ENCODE results near the gene TSPYL1.

Gene TSPYL1

DNA sequence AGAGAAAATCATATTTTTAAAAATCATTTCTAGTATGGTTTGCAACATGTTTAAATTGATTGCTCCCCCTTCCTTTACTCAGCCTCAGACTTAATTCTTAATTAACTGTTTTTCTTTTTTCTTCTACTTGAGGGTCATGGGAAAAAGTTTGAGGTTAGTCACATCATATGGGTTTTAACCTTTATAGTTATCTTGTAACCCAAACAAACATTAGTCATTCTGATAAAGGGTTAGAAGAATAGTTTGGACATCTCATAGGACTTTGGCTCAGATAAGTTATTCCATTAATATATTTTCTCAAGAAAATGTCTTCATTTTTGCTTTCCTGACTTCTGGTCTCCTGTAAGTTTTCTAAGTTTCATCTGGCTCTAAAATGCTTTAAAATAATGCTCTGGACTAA is 34.5 kb upstream of the TSPYL1 start:
- no peak overlapping the region for H3K4me3 ChIP-seq (ENCODE audit: low read depth in 1 of 2, low read length in 2 of 2)
- no peaks in the 10 kb centered on the region for H3K27me3 ChIP-seq (ENCODE audit: control insufficient read depth in 1 of 2, insufficient read depth in 2 of 2, low read length in 2 of 2)
- no peak overlapping the region for H3K9ac ChIP-seq (ENCODE audit: low read length)
- no peaks in the 10 kb centered on the region for H3K36me3 ChIP-seq (ENCODE audit: insufficient read depth, low read length)
- H3K4me1 ChIP-seq (ENCODE audit: insufficient read depth, low read length) = no peaks in the 10 kb centered on the region
- no peaks in the 10 kb centered on the region for H3K9me3 ChIP-seq (ENCODE audit: low read length)
- H3K27ac ChIP-seq (ENCODE audit: low read depth, low read length) = no peak overlapping the region

DNA sequence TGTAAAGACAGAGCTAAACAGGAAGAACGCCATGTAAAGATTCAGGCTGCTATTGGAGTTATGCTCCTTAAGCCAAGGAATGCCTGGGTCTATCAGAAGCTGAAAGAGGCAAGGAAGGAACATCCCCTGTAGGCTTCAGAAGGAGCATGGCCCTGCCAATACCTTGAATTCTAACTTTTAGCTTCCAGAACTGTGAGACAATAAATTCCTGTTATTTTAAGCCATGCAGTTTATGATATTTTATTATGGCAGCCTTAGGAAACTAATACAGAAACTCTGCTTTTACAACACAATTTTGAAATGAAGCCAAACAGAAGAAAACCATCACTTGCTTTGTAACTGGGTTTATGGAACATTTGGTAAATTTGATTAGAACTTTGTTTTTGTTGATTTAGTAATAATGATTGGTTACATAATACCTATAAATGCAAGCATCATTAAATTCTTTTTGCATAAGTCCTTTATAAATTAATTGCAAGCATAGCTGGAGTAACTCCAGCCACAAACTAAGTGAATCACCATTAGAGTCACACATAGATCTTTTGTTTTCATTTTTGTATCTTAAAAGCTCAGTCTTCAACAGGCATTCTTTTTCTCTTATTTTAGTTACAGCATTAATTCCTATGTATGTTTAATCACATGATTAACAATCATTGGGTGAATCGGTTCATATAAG is 33.5 kb upstream of the TSPYL1 start:
- Histone ChIP-seq H3K27ac (ENCODE audit: low read depth, low read length) (no peak overlapping the region), H3K4me1 (ENCODE audit: insufficient read depth, low read length) (no peaks in the 10 kb centered on the region), H3K4me3 (ENCODE audit: low read depth in 1 of 2, low read length in 2 of 2) (no peak overlapping the region), H3K9ac (ENCODE audit: low read length) (no peak overlapping the region), H3K9me3 (ENCODE audit: low read length) (no peaks in the 10 kb centered on the region), H3K36me3 (ENCODE audit: insufficient read depth, low read length) (no peaks in the 10 kb centered on the region), H3K27me3 (ENCODE audit: control insufficient read depth in 1 of 2, insufficient read depth in 2 of 2, low read length in 2 of 2) (no peaks in the 10 kb centered on the region)

DNA sequence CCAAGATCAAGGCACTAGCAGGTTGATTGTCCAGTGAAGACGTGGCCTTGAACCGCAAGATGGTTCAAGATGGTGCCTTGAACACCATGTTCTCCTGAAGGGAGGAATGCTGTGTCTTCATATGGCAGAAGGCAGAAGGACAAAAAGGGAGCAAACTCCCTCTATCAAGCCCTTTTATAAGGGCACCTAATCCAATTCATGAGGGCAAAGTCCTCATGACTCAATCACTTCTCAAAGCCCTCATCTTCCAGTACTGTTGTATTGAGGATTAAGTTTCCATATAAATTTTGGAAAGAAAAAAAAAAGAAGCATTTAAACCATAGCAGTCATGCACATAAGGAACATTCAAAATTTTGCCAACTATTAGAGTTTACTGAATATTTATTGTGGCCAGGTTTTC is 29.9 kb upstream of the TSPYL1 start:
- no peak overlapping the region for H3K9ac ChIP-seq (ENCODE audit: low read length)
- no peaks in the 10 kb centered on the region for H3K27me3 ChIP-seq (ENCODE audit: control insufficient read depth in 1 of 2, insufficient read depth in 2 of 2, low read length in 2 of 2)
- H3K4me3 ChIP-seq (ENCODE audit: low read depth in 1 of 2, low read length in 2 of 2) = no peak overlapping the region
- no peak overlapping the region for H3K27ac ChIP-seq (ENCODE audit: low read depth, low read length)
- no peaks in the 10 kb centered on the region for H3K9me3 ChIP-seq (ENCODE audit: low read length)
- no peaks in the 10 kb centered on the region for H3K4me1 ChIP-seq (ENCODE audit: insufficient read depth, low read length)
- no peaks in the 10 kb centered on the region for H3K36me3 ChIP-seq (ENCODE audit: insufficient read depth, low read length)

DNA sequence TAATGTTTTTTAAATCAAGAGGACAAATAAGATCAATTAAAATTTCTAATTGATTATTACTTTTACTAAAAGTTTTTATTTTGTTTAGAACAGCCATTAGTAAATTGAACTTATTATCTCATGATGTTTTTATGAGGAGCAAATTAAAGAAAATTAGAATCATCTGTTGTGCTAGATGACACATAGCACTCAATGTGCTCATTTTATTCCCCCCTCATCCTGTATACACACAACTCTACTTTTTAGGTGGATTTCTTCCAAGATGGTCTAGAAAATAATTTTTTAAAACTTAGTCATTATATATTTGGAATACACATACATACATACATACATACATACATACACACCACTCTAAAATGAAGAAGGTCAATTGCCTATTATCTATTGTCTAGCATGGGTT is 29.3 kb upstream of the TSPYL1 start:
- H3K27ac ChIP-seq (ENCODE audit: low read depth, low read length) = no peak overlapping the region
- no peak overlapping the region for H3K9ac ChIP-seq (ENCODE audit: low read length)
- no peak overlapping the region for H3K4me3 ChIP-seq (ENCODE audit: low read depth in 1 of 2, low read length in 2 of 2)
- no peaks in the 10 kb centered on the region for H3K4me1 ChIP-seq (ENCODE audit: insufficient read depth, low read length)
- no peaks in the 10 kb centered on the region for H3K36me3 ChIP-seq (ENCODE audit: insufficient read depth, low read length)
- H3K27me3 ChIP-seq (ENCODE audit: control insufficient read depth in 1 of 2, insufficient read depth in 2 of 2, low read length in 2 of 2) = no peaks in the 10 kb centered on the region
- H3K9me3 ChIP-seq (ENCODE audit: low read length) = no peaks in the 10 kb centered on the region

DNA sequence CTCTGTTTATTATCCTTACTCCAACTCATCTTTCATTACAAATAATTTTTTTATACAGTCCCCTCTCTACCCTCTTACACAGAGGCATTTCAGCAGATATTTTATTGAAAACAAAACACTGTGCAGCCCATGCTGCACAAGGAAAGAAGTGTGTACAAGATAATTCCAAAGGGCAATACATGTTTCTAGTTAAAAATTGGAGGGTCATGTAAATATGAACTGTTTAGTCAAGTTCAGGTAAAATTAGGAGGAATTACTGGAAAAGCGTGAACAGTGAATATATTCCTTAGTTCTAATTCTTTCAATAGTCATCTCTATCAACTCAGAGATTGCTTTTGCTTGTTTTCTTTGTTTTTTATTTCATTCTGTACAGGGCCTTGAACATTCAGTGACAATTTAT is 27.9 kb upstream of the TSPYL1 start:
- no peak overlapping the region for H3K9ac ChIP-seq (ENCODE audit: low read length)
- H3K27me3 ChIP-seq (ENCODE audit: control insufficient read depth in 1 of 2, insufficient read depth in 2 of 2, low read length in 2 of 2) = no peaks in the 10 kb centered on the region
- H3K27ac ChIP-seq (ENCODE audit: low read depth, low read length) = no peak overlapping the region
- no peaks in the 10 kb centered on the region for H3K9me3 ChIP-seq (ENCODE audit: low read length)
- no peaks in the 10 kb centered on the region for H3K36me3 ChIP-seq (ENCODE audit: insufficient read depth, low read length)
- H3K4me3 ChIP-seq (ENCODE audit: low read depth in 1 of 2, low read length in 2 of 2) = no peak overlapping the region
- H3K4me1 ChIP-seq (ENCODE audit: insufficient read depth, low read length) = no peaks in the 10 kb centered on the region

DNA sequence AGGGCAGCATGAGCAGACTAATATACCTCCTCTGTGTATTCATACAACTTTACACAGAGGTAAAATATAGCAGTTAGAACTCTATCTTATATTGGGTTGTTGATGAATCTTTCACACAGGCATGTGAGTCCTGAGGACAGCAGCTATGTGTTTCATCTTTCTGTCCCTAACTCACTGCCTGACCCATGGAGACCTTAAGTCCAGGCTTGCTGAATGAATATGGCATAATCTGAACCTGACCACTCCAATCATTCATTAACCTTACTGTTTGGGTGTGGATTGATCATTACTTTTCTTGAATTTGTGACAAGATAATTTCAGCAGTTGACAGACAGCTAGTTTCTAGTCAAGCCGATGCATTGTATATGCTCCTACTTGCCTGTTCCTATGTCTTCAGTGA is 27.3 kb upstream of the TSPYL1 start:
- H3K9ac ChIP-seq (ENCODE audit: low read length) = no peak overlapping the region
- H3K4me1 ChIP-seq (ENCODE audit: insufficient read depth, low read length) = no peaks in the 10 kb centered on the region
- H3K36me3 ChIP-seq (ENCODE audit: insufficient read depth, low read length) = no peaks in the 10 kb centered on the region
- H3K27ac ChIP-seq (ENCODE audit: low read depth, low read length) = no peak overlapping the region
- H3K4me3 ChIP-seq (ENCODE audit: low read depth in 1 of 2, low read length in 2 of 2) = no peak overlapping the region
- no peaks in the 10 kb centered on the region for H3K27me3 ChIP-seq (ENCODE audit: control insufficient read depth in 1 of 2, insufficient read depth in 2 of 2, low read length in 2 of 2)
- H3K9me3 ChIP-seq (ENCODE audit: low read length) = no peaks in the 10 kb centered on the region

DNA sequence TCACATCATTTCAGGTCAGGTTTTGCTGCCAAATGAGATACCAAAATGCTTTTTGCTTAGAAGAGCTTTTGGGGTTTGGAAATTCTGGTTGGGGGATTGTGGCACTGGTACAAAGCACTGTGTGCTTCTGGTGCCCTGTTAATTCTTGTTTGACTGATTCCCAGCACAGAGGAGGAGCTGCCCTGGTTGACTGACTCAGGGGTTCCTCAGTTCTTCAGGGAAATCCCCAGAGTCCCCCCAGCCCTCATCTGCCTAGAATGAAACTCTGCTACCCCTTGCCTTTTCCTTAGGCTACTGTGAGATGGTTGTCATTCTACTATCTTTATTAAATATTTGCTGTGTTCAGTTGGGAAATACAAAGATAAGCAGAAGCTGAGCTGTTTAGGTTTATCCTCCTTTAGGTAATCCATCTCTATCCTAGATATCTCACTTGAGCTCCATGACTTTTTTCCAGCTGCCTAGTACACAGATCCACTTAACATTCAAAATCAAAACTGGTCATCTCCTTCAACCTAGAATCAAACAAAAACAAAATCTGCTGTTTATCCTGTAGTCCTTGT is 24.9 kb upstream of the TSPYL1 start:
- H3K36me3 ChIP-seq (ENCODE audit: insufficient read depth, low read length) = no peaks in the 10 kb centered on the region
- H3K27me3 ChIP-seq (ENCODE audit: control insufficient read depth in 1 of 2, insufficient read depth in 2 of 2, low read length in 2 of 2) = no peaks in the 10 kb centered on the region
- H3K4me1 ChIP-seq (ENCODE audit: insufficient read depth, low read length) = no peaks in the 10 kb centered on the region
- H3K9ac ChIP-seq (ENCODE audit: low read length) = no peak overlapping the region
- no peak overlapping the region for H3K4me3 ChIP-seq (ENCODE audit: low read depth in 1 of 2, low read length in 2 of 2)
- H3K9me3 ChIP-seq (ENCODE audit: low read length) = no peaks in the 10 kb centered on the region
- no peak overlapping the region for H3K27ac ChIP-seq (ENCODE audit: low read depth, low read length)

DNA sequence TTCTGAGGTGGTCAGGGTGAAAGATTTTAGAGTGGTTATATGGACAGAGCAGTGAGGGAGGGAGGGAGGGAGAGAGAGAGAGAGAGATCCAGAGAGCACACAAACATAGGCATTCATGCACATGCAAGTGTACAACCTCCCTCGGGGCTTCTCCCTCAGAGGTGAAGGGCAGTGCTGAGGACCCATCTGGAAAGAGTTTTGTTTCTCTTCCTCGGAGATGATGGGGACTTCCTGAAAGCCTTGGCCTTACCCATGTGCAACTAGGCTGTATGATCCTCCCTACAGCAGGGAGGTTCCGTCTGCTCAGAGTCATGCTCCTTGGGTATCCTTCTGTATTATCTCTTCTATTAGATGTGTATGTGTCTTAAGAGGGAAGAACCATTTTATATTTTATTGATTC is 21.4 kb upstream of the TSPYL1 start:
- Histone ChIP-seq H3K9me3 (ENCODE audit: low read length) (peaks cover 5% of the 10 kb centered on the region), H3K9ac (ENCODE audit: low read length) (no peak overlapping the region), H3K36me3 (ENCODE audit: insufficient read depth, low read length) (no peaks in the 10 kb centered on the region), H3K4me1 (ENCODE audit: insufficient read depth, low read length) (no peaks in the 10 kb centered on the region), H3K27ac (ENCODE audit: low read depth, low read length) (no peak overlapping the region), H3K27me3 (ENCODE audit: control insufficient read depth in 1 of 2, insufficient read depth in 2 of 2, low read length in 2 of 2) (no peaks in the 10 kb centered on the region), H3K4me3 (ENCODE audit: low read depth in 1 of 2, low read length in 2 of 2) (no peak overlapping the region)

DNA sequence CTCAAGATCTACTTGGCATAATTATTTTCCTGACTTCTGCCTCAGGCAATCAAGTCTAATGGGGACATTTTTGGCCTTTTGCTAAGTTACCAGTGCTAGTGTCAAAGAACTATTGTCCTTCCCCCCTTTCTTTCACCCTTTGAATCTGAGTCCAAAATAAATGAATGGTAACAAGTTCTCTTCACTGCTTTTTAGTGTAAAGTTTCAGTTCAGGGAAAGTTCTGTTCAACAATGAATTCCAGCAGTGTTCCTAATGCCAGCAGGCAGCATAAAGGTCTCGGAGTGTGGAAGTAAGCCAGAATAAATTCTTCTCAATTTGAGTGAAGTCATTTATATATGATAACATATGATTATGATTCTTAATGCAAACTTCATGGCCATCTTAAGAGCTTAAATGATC is 20.8 kb upstream of the TSPYL1 start:
- peaks cover 5% of the 10 kb centered on the region for H3K9me3 ChIP-seq (ENCODE audit: low read length)
- H3K4me3 ChIP-seq (ENCODE audit: low read depth in 1 of 2, low read length in 2 of 2) = no peak overlapping the region
- H3K27ac ChIP-seq (ENCODE audit: low read depth, low read length) = no peak overlapping the region
- no peak overlapping the region for H3K9ac ChIP-seq (ENCODE audit: low read length)
- H3K27me3 ChIP-seq (ENCODE audit: control insufficient read depth in 1 of 2, insufficient read depth in 2 of 2, low read length in 2 of 2) = no peaks in the 10 kb centered on the region
- no peaks in the 10 kb centered on the region for H3K36me3 ChIP-seq (ENCODE audit: insufficient read depth, low read length)
- H3K4me1 ChIP-seq (ENCODE audit: insufficient read depth, low read length) = no peaks in the 10 kb centered on the region

DNA sequence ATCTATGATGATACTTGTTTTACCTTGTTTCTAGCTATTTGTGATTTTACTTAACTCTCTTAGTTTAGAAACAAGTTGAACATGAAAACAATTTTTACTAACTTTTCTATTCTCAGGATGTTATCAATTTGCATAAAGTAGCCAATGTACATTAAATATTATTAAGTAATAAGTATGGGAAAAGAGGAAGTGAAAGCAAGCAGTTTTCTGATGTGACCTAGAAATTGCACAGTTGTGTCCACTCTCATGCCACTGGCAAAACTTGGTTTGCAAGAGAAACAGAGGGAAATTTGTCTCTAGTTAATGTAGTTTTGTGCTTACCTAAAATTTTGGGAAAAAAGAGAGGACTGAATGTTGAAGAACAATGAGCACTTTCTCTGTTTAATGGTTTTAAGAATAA is 19.2 kb upstream of the TSPYL1 start:
- H3K27me3 ChIP-seq (ENCODE audit: control insufficient read depth in 1 of 2, insufficient read depth in 2 of 2, low read length in 2 of 2) = no peaks in the 10 kb centered on the region
- no peak overlapping the region for H3K27ac ChIP-seq (ENCODE audit: low read depth, low read length)
- H3K4me1 ChIP-seq (ENCODE audit: insufficient read depth, low read length) = no peaks in the 10 kb centered on the region
- H3K9ac ChIP-seq (ENCODE audit: low read length) = no peak overlapping the region
- peaks cover 5% of the 10 kb centered on the region for H3K9me3 ChIP-seq (ENCODE audit: low read length)
- no peak overlapping the region for H3K4me3 ChIP-seq (ENCODE audit: low read depth in 1 of 2, low read length in 2 of 2)
- no peaks in the 10 kb centered on the region for H3K36me3 ChIP-seq (ENCODE audit: insufficient read depth, low read length)

DNA sequence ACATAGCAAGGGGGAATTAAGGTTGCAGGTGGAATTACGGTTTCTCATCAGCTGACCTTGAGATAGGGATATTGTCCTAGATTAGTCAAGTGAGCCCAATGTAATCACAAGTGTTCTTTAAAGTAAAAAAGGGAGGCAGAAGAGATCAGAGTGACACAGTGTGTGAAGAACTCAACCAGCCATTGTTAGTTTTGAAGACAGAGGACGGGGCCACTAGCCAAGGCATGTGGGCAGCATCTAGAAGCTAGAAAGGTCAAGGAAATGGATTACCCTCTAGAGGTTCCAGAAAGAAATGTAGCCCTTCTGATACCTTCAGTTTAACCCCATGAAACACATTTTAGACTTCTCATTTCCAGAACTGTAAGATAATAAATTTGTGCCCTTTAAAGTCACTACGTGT is 18.5 kb upstream of the TSPYL1 start:
- Histone ChIP-seq H3K4me1 (ENCODE audit: insufficient read depth, low read length) (no peaks in the 10 kb centered on the region), H3K36me3 (ENCODE audit: insufficient read depth, low read length) (no peaks in the 10 kb centered on the region), H3K9me3 (ENCODE audit: low read length) (peaks cover 5% of the 10 kb centered on the region), H3K4me3 (ENCODE audit: low read depth in 1 of 2, low read length in 2 of 2) (no peak overlapping the region), H3K9ac (ENCODE audit: low read length) (no peak overlapping the region), H3K27ac (ENCODE audit: low read depth, low read length) (no peak overlapping the region), H3K27me3 (ENCODE audit: control insufficient read depth in 1 of 2, insufficient read depth in 2 of 2, low read length in 2 of 2) (no peaks in the 10 kb centered on the region)

DNA sequence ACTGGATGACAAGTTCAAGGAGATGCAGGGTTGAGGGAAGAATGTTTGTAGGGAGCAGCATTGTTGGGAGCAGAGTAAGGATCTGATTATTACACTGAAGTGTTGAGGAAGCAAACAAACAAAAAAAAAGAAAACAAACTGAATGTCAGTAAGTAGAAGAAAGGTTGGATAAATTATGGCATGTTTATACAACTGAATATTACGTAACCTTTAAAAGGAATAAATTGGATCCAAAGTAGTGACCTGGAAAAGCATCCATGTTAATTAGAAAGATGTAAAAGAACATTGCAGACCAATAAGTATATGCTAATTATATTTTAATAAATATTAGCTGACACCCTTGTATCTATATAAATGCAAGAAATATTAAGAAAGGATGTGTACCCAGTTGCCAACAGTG is 12.8 kb upstream of the TSPYL1 start:
- H3K9me3 ChIP-seq (ENCODE audit: low read length) = no peaks in the 10 kb centered on the region
- no peak overlapping the region for H3K27ac ChIP-seq (ENCODE audit: low read depth, low read length)
- H3K27me3 ChIP-seq (ENCODE audit: control insufficient read depth in 1 of 2, insufficient read depth in 2 of 2, low read length in 2 of 2) = no peaks in the 10 kb centered on the region
- H3K4me1 ChIP-seq (ENCODE audit: insufficient read depth, low read length) = no peaks in the 10 kb centered on the region
- H3K4me3 ChIP-seq (ENCODE audit: low read depth in 1 of 2, low read length in 2 of 2) = no peak overlapping the region
- no peak overlapping the region for H3K9ac ChIP-seq (ENCODE audit: low read length)
- H3K36me3 ChIP-seq (ENCODE audit: insufficient read depth, low read length) = no peaks in the 10 kb centered on the region
